ENCODE results near the gene SV2C. TPM values are rescaled to one million over a fixed set of nuclear protein-coding genes. Genes with fewer than 3 reads are reported as not detected.

SV2C gene
- total and polyA plus RNA-seq, 2 donors (not counting 1 experiment from before 2014, with no cell fraction given) = not detected

DNA sequence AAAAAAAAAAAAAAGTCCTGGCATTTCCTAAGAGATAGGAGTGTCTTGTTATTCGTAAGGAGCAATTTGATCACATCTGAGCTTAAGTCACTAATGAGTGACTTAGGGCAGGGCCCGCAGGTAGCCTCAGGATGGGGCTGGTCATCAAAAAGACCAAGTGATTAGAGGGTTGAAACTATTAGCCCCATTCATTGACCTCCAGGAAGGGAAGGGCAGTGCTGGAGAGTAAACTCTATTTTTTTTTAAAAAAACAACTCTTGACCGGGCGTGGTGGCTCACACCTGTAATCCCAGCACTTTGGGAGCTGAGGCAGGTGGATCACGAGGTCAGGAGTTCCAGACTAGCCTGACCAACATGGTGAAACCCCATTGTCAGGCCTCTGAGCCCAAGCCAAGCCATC, 273.7 kb downstream of the SV2C start:
- ChIA-PET POLR2A (no interaction called here), CTCF (no interaction called here)
- Histone ChIP-seq H3K36me3 (replicated peaks in 1 of 2; ENCODE audit: control extremely low read depth in 1 of 2, control insufficient read depth in 1 of 2, extremely low read depth in 1 of 2, insufficient read depth in 2 of 2, low read length in 1 of 2) (no peaks in the 10 kb centered on the region), H3K27me3 (replicated peaks in 1 of 4; ENCODE audit: control extremely low read depth in 1 of 4, control insufficient read depth in 3 of 4, insufficient read depth in 4 of 4, low read length in 3 of 4) (peaks cover 0 to 3% (median 0%) of the 10 kb centered on the region in 4 experiments), H2AFZ (ENCODE audit: insufficient read depth, low read depth, low read length, poor library complexity, severe bottlenecking) (no peak overlapping the region), H3K4me2 (replicated peaks; ENCODE audit: low read depth, low read length, poor library complexity, severe bottlenecking) (no peak overlapping the region), H3K9me3 (ENCODE audit: control extremely low read depth in 1 of 3, control insufficient read depth in 2 of 3, insufficient read depth in 1 of 3, low read length in 2 of 3) (no peaks in the 10 kb centered on the region), H3K9ac (ENCODE audit: low read length) (no peak overlapping the region), H4K20me1 (ENCODE audit: control insufficient read depth, insufficient read depth, low read length, poor library complexity, severe bottlenecking) (no peaks in the 10 kb centered on the region), H3K4me1 (ENCODE audit: control insufficient read depth in 2 of 2, insufficient read depth in 2 of 2, low read length in 2 of 2) (peaks cover 5 to 6% of the 10 kb centered on the region in 2 donors), H3K4me3 (ENCODE audit: control extremely low read depth in 1 of 5, extremely low read depth in 1 of 5, insufficient read depth in 1 of 5, low read depth in 2 of 5, low read length in 4 of 5) (no peak overlapping the region), H3K79me2 (ENCODE audit: control insufficient read depth, insufficient read depth, low read length) (no peaks in the 10 kb centered on the region), H3K27ac (ENCODE audit: low read length in 2 of 2) (no peak overlapping the region)
- TF ChIP-seq, protein P1, sequence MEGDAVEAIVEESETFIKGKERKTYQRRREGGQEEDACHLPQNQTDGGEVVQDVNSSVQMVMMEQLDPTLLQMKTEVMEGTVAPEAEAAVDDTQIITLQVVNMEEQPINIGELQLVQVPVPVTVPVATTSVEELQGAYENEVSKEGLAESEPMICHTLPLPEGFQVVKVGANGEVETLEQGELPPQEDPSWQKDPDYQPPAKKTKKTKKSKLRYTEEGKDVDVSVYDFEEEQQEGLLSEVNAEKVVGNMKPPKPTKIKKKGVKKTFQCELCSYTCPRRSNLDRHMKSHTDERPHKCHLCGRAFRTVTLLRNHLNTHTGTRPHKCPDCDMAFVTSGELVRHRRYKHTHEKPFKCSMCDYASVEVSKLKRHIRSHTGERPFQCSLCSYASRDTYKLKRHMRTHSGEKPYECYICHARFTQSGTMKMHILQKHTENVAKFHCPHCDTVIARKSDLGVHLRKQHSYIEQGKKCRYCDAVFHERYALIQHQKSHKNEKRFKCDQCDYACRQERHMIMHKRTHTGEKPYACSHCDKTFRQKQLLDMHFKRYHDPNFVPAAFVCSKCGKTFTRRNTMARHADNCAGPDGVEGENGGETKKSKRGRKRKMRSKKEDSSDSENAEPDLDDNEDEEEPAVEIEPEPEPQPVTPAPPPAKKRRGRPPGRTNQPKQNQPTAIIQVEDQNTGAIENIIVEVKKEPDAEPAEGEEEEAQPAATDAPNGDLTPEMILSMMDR (IDR thresholded peaks at IDR 0.05) = no peak
- TF ChIP-seq EZH2 (IDR thresholded peaks at IDR 0.05; ENCODE audit: borderline replicate concordance, insufficient read depth, low read depth, low read length, poor library complexity, severe bottlenecking) = no peak
- H3K4me3 Mint-ChIP-seq = no peak overlapping the region
- H3K27me3 Mint-ChIP-seq = peaks cover 8% of the 10 kb centered on the region
- H3K4me1 Mint-ChIP-seq = peaks cover 8% of the 10 kb centered on the region
- intact Hi-C loops (cut with micrococcal nuclease) = no loop called here
- WGBS (ENCODE audit: insufficient coverage) = 87% methylated on average over 3 of the region's 5 CpGs
- H3K9me3 Mint-ChIP-seq (ENCODE audit: insufficient read depth) = no peaks in the 10 kb centered on the region
- H3K27ac Mint-ChIP-seq = no peak overlapping the region
- DNase-seq (no peak), ATAC-seq (ENCODE audit: low read depth) (no peak)

DNA sequence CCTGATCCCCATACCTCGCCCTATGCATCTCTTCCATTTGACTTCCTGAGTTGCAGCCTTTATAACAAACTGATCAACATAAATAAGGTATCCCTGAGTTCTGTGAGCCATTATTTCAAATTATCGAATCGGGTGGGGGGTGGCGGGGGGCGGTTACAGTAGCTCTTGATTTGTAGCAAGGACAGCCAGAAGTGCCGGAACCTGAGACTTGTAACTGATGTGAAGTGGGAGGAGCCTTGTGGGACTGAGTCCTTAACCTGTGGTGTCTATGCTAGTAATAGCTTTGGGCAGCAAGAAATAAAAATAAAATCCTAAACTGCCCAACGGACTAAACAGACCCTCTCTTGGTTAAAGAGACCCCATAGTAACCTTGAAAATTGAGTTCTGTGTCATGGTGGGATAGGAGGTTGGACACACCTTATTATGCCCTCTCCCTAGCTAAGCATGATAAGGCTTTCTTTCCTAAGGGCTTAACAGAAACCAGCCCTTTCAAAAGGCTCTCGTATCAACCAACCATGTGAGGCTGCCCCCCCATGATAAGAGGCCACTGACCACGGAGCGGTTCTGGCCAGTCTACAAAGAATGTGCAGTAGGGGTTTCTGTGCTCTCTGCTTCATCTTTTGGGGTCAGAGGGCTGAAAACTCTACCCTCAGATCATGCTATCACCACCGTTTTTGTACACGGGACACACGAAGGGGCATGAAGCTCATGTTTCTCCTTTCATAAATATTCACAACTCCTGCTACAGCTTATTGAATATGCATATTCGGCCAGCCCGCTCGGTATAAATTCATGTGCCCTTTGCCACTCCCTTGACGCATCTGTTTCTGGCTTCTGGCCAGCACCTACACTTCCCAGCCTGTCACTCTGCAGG, 280.4 kb downstream of the SV2C start:
- H3K4me1 ChIP-seq (ENCODE audit: control insufficient read depth in 2 of 2, insufficient read depth in 2 of 2, low read length in 2 of 2) = no peaks in the 10 kb centered on the region
- ChIA-PET CTCF (no interaction called here), POLR2A (no interaction called here)
- ATAC-seq (ENCODE audit: low read depth) (no peak), DNase-seq (no peak)
- no peaks in the 10 kb centered on the region for H3K9me3 Mint-ChIP-seq (ENCODE audit: insufficient read depth)
- H3K9ac ChIP-seq (ENCODE audit: low read length) = no peak overlapping the region
- no peak overlapping the region for H3K4me3 Mint-ChIP-seq
- no peaks in the 10 kb centered on the region for H4K20me1 ChIP-seq (ENCODE audit: control insufficient read depth, insufficient read depth, low read length, poor library complexity, severe bottlenecking)
- H3K27ac Mint-ChIP-seq = no peak overlapping the region
- intact Hi-C loops (cut with micrococcal nuclease) = no loop called here
- H3K36me3 ChIP-seq (replicated peaks in 1 of 2; ENCODE audit: control extremely low read depth in 1 of 2, control insufficient read depth in 1 of 2, extremely low read depth in 1 of 2, insufficient read depth in 2 of 2, low read length in 1 of 2) = no peaks in the 10 kb centered on the region
- TF ChIP-seq, protein P1 (IDR thresholded peaks at IDR 0.05) = no peak
- H3K79me2 ChIP-seq (ENCODE audit: control insufficient read depth, insufficient read depth, low read length) = no peaks in the 10 kb centered on the region
- H3K27me3 ChIP-seq (replicated peaks in 1 of 4; ENCODE audit: control extremely low read depth in 1 of 4, control insufficient read depth in 3 of 4, insufficient read depth in 4 of 4, low read length in 3 of 4) = no peaks in the 10 kb centered on the region
- H3K4me3 ChIP-seq (ENCODE audit: control extremely low read depth in 1 of 5, extremely low read depth in 1 of 5, insufficient read depth in 1 of 5, low read depth in 2 of 5, low read length in 4 of 5) = no peak overlapping the region
- no peaks in the 10 kb centered on the region for H3K4me1 Mint-ChIP-seq
- 88% methylated on average over 12 of the region's 17 CpGs for WGBS (ENCODE audit: insufficient coverage)
- H3K27me3 Mint-ChIP-seq = peaks cover 6% of the 10 kb centered on the region
- H3K27ac ChIP-seq (ENCODE audit: low read length in 2 of 2) = no peak overlapping the region
- H2AFZ ChIP-seq (ENCODE audit: insufficient read depth, low read depth, low read length, poor library complexity, severe bottlenecking) = no peak overlapping the region
- no peaks in the 10 kb centered on the region for H3K9me3 ChIP-seq (ENCODE audit: control extremely low read depth in 1 of 3, control insufficient read depth in 2 of 3, insufficient read depth in 1 of 3, low read length in 2 of 3)
- H3K4me2 ChIP-seq (replicated peaks; ENCODE audit: low read depth, low read length, poor library complexity, severe bottlenecking) = no peak overlapping the region
